ENCODE data around the gene ALG6.

ALG6 gene

GRCh38 chr1:63367215-63368103, at the start of gene ALG6:
ALG6 (plus strand) TSS chr1:63367627; CDS start chr1:63370978, 3,351 bp downstream.
- no peak for FAIRE-seq

- FAIRE-seq, result no peak
Observed at GRCh38 chr1:63317817-63318152, 49.6 kb upstream of the ALG6 start.

- FAIRE-seq, result no peak
Observed at GRCh38 chr1:63318201-63318979, 49.0 kb upstream of the ALG6 start.

GRCh38 chr1:63319046-63320021, 48.1 kb upstream of the ALG6 start:
- no peak for FAIRE-seq

DNA sequence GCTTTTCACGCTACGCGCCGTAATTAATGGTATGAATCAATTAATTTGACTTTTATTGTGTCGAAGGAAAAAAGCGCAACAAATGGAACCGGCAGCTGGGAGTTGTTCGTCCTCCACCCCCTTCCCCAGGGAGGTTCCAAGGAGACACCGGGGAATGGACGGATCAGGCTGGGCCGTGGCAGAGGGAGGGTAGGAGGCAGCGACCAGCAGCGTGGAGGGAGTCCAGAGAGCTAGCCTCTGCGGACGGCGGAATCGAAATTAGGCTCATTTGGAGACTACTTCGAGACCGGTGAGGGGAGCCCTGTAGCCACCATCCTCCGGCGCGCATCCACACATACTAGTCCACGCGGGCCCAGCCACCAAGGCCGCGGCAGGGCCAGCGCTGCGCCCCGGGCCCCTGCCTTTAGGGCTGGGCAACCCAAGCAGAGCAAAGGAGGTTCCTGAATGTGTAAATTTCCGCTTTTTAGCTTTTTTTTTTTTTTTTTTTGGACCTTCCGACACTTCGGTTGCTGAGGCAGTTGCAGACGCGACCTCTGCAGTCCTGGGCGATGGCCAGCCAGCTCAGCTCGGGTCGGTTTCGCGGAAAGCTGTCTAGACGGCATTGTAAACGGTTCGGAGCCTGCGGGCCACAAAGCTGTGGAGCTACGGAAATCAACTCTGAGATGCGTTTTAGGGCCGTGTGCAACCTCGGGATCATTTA, 47.3 kb upstream of the ALG6 start:
- FAIRE-seq, result no peak

- FAIRE-seq, result no peak
Observed at GRCh38 chr1:63321066-63321784, 46.2 kb upstream of the ALG6 start.

- no peak for FAIRE-seq
Observed at GRCh38 chr1:63321785-63322113, 45.7 kb upstream of the ALG6 start.

GRCh38 chr1:63322114-63322943, 45.1 kb upstream of the ALG6 start, which contains the start of gene FOXD3:
FOXD3 (plus strand) TSS chr1:63322567; CDS start chr1:63323059, 492 bp downstream.
- FAIRE-seq, result no peak

DNA sequence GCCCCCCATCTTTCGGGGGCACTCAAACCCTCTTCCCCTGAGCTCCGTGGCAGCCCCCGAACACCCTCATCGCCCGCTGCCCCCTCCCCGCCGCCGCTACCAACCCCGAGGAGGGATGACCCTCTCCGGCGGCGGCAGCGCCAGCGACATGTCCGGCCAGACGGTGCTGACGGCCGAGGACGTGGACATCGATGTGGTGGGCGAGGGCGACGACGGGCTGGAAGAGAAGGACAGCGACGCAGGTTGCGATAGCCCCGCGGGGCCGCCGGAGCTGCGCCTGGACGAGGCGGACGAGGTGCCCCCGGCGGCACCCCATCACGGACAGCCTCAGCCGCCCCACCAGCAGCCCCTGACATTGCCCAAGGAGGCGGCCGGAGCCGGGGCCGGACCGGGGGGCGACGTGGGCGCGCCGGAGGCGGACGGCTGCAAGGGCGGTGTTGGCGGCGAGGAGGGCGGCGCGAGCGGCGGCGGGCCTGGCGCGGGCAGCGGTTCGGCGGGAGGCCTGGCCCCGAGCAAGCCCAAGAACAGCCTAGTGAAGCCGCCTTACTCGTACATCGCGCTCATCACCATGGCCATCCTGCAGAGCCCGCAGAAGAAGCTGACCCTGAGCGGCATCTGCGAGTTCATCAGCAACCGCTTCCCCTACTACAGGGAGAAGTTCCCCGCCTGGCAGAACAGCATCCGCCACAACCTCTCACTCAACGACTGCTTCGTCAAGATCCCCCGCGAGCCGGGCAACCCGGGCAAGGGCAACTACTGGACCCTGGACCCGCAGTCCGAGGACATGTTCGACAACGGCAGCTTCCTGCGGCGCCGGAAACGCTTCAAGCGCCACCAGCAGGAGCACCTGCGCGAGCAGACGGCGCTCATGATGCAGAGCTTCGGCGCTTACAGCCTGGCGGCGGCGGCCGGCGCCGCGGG, 44.2 kb upstream of the ALG6 start:
- no peak for FAIRE-seq

- FAIRE-seq, result no peak
Observed at GRCh38 chr1:63323865-63324778, 43.3 kb upstream of the ALG6 start.

DNA sequence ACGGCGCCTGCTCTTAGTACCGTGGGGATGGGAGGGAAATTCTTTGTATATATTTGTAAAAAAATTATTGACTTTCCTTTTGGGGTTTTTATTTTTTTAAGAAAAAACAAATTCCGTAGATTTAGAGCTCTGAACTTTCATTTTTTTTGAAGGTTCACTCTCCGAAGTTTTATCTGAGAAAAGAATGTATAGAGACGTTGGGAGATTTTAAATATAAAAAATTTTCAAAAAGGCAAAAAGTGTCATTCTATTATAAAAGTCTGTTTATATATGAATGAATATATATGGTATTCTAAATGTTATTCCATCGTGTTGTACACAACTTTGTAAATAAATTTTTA, 42.7 kb upstream of the ALG6 start:
- FAIRE-seq, result no peak

- FAIRE-seq, result no peak
Observed at GRCh38 chr1:63325279-63325985, 42.0 kb upstream of the ALG6 start.

GRCh38 chr1:63326106-63326472, 41.3 kb upstream of the ALG6 start:
- FAIRE-seq, result no peak

GRCh38 chr1:63326473-63327380, 40.7 kb upstream of the ALG6 start:
- FAIRE-seq, result no peak

GRCh38 chr1:63327417-63328054, 39.9 kb upstream of the ALG6 start:
- FAIRE-seq, result no peak

DNA sequence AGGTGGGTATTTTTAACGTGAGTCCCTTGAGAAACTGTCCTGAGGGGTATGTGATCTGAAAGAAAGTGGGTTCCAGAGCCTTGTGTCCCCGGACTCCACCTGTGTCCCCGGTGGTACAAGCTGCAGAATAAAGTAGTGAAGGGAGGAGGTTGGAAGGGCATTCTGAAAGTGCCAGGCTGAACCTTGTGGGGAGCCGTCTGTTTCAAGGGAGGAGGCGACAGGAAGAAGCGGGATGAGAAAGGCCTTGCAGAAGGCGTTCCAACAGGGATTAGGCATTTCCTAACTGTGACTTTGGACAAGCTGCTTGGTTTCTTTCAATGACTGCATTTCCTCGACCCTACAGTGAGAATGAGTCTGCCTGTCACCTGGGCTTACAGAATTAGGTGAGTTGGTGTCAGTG, 39.3 kb upstream of the ALG6 start:
- FAIRE-seq, result no peak

Data from islet of Langerhans (tissue), 1 donor.